GM18858 (cell line): ENCODE measurements around the gene DOLPP1.

Experiments used
- ATAC-seq: cut with Tn5 transposase; IDR thresholded peaks from one replicate; pipeline ENCODE4 v1.9.1; 2021; ENCODE audit not compliant: unreplicated experiment

The DOLPP1 gene

DNA sequence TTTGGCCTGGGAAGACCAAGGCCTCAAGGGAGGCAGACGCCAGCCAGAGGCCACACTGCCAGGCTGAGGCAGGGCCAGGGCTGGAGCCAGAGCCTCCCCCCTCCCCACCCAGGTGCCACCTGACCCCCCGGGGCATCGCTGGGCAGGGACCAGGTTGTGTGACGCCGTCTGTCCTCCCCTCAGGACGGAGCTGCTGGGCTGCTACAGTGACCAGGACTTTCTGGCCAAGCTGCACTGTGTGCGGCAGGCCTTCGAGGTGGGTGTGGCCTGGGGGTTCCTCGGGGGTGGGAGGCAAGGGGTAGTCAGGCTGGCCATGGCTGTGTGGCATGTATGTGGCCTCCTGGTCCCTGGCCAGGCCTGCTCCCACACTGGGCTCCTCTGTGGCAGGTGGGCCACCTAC lies 17.9 kb upstream of the DOLPP1 start:
- ATAC-seq, result no peak

DNA sequence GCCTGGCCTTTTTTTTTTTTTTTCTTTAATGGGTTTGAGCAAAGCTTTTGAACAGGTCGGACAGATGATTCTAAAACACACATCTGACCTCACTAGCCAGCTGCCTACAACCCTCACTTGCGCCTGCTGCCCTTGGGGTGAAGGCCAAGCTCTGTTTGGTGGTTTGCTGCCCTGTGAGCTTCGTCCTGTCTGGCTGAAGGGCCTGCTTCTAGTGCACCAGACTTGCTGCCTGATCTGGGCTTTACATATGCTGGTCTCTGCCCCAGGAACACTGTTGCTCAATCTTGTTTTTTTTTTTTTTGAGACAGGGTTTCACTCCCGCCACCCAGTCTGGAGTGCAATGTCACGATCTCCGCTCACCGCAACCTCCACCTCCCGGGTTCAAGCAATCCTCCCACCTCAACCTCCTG lies 16.4 kb upstream of the DOLPP1 start:
- no peak for ATAC-seq

- no peak for ATAC-seq
Measured at GRCh38 chr9:129068110-129068509, 12.8 kb upstream of the DOLPP1 start.

DNA sequence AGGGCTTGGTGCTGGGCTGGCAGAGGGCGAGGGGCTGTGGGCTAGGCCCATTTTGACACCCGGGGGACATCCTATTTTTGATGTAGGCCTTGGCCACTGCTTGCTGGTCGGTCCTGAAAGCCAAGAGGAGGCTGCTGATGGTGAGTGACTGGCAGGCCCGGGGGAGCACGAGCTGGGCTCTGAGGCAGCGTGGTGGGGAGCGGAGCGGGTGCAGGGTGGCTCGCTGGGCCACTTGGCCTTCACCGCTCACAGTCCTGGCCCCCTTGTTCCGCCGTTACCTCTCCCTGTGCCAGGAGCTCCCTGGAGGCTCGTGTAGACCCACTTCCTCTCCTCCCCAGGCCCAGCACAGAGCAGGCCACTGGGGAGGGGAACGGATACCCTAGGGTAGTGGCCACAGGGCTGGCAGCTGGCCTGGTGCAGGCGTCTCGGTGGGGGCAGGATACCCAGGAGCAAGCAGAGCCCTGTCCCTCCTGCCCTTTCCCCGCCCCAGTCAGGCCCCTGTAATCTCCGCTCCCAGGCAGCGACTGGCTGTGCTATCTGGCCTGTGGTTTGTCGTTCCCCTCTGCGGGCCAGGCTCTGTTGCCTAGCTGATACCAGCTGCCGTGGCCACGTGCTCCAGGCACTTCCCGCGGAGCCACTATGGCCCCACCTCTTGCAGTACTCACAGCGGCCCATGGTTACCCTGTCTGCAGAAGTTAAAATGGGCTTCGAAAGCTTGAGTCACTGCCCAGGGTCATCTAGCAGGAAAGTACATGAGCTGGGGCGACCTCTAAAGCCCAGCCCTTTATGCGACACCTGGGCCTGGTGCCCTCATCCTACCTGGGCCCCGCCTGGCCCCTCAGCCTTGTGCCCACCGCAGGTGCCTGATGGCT lies 11.7 kb upstream of the DOLPP1 start:
- no peak for ATAC-seq

DNA sequence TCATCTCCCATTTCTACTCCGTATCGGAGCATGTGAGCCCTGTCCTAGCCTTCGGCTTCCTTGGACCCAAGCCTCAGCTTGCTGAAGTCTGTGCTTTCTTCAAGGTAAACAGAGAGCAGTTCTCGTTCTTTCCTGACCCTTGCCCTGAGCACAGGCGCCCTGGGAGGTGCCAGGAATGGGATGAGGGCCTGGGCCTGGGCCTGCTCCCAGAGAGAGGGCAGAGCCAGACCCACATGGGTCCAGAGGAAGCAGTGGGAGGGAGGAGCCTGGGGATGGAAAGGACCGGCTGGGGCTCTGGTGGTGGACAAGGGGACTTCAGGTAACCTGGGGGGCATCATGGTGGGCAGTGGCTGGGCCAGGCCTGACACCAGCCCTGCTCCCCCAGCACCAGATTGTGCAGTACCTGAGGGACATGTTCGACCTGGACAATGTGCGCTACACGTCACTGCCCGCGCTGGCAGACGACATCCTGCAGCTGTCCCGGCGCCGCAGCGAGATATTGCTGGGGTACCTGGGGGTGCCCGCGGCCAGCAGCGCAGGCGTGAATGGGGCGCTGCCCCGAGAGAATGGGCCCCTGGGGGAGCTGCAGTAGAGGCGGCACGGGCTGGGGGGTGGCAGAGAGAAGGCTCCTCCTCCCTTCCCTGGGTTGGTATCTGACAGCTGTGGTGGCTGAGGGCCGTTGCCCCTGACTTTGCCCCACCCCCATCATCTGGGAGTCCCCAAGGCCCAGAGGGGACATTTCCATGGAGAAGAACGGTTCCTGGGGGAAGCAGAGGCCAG lies 10.9 kb upstream of the DOLPP1 start:
- no peak for ATAC-seq

GRCh38 chr9:129070696-129071525 lies 10.0 kb upstream of the DOLPP1 start:
- no peak for ATAC-seq

- no peak for ATAC-seq
Measured at GRCh38 chr9:129071526-129072126, 9.3 kb upstream of the DOLPP1 start.

GRCh38 chr9:129072171-129072570 lies 8.7 kb upstream of the DOLPP1 start:
- no peak for ATAC-seq

DNA sequence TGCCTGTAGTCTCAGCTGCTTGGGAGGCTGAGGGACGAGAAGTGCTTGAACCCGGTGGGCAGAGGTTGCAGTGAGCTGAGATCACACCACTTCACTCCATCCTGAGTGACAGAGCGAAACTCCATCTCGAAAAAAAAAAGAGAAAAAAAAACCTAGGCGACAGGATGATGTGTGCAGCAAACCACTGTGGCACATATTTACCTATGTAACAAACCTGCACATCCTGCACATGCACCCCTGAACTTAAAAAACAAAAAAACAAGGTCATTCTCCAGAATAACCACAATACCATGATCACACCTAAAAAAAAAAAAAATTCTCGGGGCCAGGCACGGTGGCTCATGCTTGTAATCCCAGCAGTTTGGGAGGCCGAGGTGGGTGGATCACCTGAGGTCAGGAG lies 7.5 kb upstream of the DOLPP1 start:
- ATAC-seq, result no peak

DNA sequence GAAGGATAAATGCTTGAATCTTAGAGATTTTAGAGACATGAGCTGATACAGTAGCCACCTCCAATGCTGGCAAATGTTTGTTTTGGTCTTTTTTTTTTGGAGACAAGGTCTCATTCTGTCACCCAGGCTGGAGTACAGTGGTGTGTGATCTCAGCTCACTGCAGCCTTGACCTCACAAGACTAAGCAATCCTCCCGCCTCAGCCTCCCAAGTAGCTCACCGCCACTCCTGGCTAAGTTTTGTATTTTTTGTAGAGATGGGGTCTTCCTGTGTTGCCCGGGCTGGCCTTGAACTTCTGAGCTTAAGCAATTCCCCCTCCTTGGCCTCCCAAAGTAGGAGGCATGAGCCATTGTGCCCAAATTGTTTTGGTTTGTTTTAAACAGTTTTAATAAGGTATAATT lies 6.8 kb upstream of the DOLPP1 start:
- ATAC-seq, result no peak

- ATAC-seq, result no peak
Measured at GRCh38 chr9:129075996-129076639, 4.8 kb upstream of the DOLPP1 start.

DNA sequence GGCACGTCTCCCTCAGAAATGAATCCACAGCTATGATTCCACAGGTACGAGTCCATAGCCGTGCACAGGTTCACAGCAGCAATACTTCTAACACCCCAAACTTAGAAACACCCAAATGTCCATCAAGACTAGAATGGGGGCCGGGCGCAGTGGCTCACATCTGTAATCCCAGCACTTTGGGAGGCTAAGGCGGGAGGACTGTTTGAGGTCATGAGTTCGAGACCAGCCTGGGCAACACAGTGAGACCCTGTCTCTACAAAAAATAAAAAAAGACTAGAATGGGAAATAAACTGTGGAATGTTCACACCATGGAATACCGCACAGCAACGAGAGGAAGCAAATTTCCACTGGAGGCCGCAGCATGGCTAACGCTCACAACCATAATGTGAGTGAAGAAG lies 4.3 kb upstream of the DOLPP1 start:
- no peak for ATAC-seq

DNA sequence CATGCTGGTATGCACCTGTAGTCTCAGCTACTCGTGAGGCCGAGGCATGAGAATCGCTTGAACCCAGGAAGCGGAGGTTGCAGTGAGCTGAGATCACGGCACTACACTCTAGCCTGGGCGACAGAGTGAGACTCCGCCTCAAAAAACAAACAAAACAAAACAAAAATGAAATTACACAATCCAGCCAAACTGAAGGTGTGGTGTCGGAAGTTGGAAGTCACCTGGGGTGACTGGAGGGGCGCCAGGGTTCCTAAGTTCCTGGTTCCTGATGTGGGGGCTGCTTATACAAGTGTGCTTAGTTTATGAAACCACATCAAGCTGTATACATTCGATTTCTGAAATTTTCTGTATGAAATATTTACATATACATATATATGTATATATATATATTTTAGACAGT lies 3.7 kb upstream of the DOLPP1 start:
- no peak for ATAC-seq

GRCh38 chr9:129078691-129079503 lies 2.0 kb upstream of the DOLPP1 start:
- no peak for ATAC-seq

- ATAC-seq, result no peak
Measured at GRCh38 chr9:129079829-129080228, 1.1 kb upstream of the DOLPP1 start.

- ATAC-seq, result no peak
Measured at GRCh38 chr9:129080298-129080600, 662 bp upstream of the DOLPP1 start.

DNA sequence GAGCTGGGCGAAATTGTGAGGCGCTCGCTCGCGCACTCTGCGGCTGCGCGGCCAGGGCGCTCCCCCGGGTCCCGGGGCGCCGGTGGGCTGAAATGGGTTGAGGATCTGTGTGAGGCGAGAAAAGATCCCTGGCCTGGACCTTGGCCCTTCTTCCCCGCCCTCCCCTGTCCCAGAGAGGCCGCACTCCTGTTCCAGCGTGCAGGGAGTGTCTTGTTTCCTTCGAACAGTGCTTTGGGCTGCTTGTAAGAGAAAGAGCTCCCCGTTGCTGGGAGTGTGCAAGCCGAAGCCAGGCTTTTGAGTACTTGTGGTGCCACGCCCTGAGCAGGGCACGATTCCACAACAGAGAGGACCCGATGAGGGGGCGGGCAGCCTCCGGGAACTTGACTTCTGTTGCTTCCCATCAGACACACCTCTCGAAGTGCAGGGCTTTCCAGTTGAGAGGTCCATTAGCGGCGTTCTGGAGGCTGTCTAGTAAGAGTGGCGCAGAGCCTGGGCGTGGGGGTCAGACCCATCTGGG lies 535 bp downstream of the DOLPP1 start:
- no peak for ATAC-seq

DNA sequence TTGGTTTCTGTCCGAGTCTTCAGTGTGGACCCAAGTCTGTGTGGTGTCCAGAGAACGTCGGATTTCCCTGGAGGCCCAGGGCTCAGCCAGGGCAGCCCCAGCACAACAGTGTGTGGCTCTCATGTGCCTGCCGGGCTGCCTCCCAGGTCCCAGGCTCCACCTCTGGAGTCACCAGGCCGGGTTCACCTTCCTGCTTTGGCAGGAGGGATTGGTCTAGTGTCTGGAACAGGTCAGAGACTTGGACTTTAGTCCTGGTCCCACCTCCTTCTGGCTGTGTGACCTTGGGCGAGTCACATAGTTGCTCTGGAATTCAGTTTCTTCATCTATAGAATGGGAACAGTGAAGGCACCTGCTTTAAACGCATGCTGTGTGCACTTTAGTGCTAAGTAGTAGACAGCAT lies 3.2 kb downstream of the DOLPP1 start:
- no peak for ATAC-seq

DNA sequence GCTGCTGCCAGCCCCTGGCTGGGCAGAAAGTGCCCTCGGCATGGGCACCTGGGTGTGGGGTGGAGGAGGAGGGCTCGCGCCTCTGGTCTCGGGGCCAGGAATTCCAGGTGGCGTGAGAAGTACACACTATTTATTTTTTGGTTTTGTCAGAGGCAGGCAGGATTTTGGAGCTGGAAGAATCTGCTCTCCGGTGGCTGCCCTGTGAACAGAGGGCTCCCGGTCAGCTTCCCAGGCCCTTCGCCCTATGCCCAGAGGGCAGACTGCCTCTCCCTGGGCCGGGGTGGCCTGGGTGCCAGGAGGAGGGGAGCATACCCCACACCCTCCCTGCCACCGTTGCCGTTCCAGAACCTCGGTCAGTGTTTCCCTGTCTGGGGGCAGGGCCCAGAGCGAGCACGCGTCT lies 8.3 kb downstream of the DOLPP1 start:
- no peak for ATAC-seq
